ENCODE data around the gene PPA1.
"Not testable (repeated sequence)": the region's sequence is repeated elsewhere in the genome, so short reads cannot be mapped to it uniquely, and the experiment has no call there.

Gene PPA1

GRCh38 chr10:70174058-70174741, 59.0 kb downstream of the PPA1 start:
- no peak for DNase-seq (ENCODE audit: low read depth, low spot score)

- DNase-seq (ENCODE audit: low read depth, low spot score): peak; percentile 47
Measured at GRCh38 chr10:70169649-70170364, 63.4 kb downstream of the PPA1 start.

GRCh38 chr10:70169011-70169410, 64.2 kb downstream of the PPA1 start:
- DNase-seq (ENCODE audit: low read depth, low spot score): no peak

- DNase-seq (ENCODE audit: low read depth, low spot score): no peak
Measured at GRCh38 chr10:70167246-70167645, 66.0 kb downstream of the PPA1 start.

GRCh38 chr10:70166394-70166793, 66.8 kb downstream of the PPA1 start:
- DNase-seq (ENCODE audit: low read depth, low spot score): no peak

- DNase-seq (ENCODE audit: low read depth, low spot score): no peak
Measured at GRCh38 chr10:70164163-70164562, 69.1 kb downstream of the PPA1 start.

- DNase-seq (ENCODE audit: low read depth, low spot score): no peak
Measured at GRCh38 chr10:70163448-70163847, 69.8 kb downstream of the PPA1 start.

- DNase-seq (ENCODE audit: low read depth, low spot score): no peak
Measured at GRCh38 chr10:70162892-70163201, 70.4 kb downstream of the PPA1 start.

GRCh38 chr10:70162151-70162891, 70.9 kb downstream of the PPA1 start:
- no peak for DNase-seq (ENCODE audit: low read depth, low spot score)

GRCh38 chr10:70160798-70161197, 72.4 kb downstream of the PPA1 start:
- no peak for DNase-seq (ENCODE audit: low read depth, low spot score)

- not testable (repeated sequence) for DNase-seq (ENCODE audit: low read depth, low spot score)
Measured at GRCh38 chr10:70159366-70159765, 73.9 kb downstream of the PPA1 start.

GRCh38 chr10:70158113-70158512, 75.1 kb downstream of the PPA1 start:
- no peak for DNase-seq (ENCODE audit: low read depth, low spot score)

GRCh38 chr10:70155255-70155838, 77.9 kb downstream of the PPA1 start:
- DNase-seq (ENCODE audit: low read depth, low spot score): no peak

All from ELF-1 (cell line).